ENCODE data around the gene DPYD.
A peak's percentile ranks its signal among the peaks of the same experiment; 100 is the strongest.

The DPYD gene

GRCh38 chr1:97170300-97170699 is 750.5 kb downstream of the DPYD start:
- DNase-seq, result no peak

- no peak for DNase-seq
These were observed 752.8 kb downstream of the DPYD start for GRCh38 chr1:97168056-97168455.

GRCh38 chr1:97167246-97167645 is 753.6 kb downstream of the DPYD start:
- DNase-seq, result no peak

GRCh38 chr1:97166626-97167025 is 754.2 kb downstream of the DPYD start:
- DNase-seq, result no peak

GRCh38 chr1:97164276-97164639 is 756.6 kb downstream of the DPYD start:
- no peak for DNase-seq

GRCh38 chr1:97163591-97164275 is 757.1 kb downstream of the DPYD start:
- no peak for DNase-seq

- DNase-seq, result no peak
These were observed 760.0 kb downstream of the DPYD start for GRCh38 chr1:97160818-97161217.

GRCh38 chr1:97159342-97159741 is 761.5 kb downstream of the DPYD start:
- no peak for DNase-seq

- DNase-seq, result no peak
These were observed 762.1 kb downstream of the DPYD start for GRCh38 chr1:97158691-97159096.

GRCh38 chr1:97157991-97158390 is 762.8 kb downstream of the DPYD start:
- DNase-seq, result no peak

GRCh38 chr1:97151651-97152050 is 769.2 kb downstream of the DPYD start:
- no peak for DNase-seq

GRCh38 chr1:97145321-97145956 is 775.4 kb downstream of the DPYD start:
- no peak for DNase-seq

GRCh38 chr1:97144527-97144926 is 776.3 kb downstream of the DPYD start:
- DNase-seq, result no peak

- DNase-seq, result no peak
These were observed 777.5 kb downstream of the DPYD start for GRCh38 chr1:97143236-97143882.

- DNase-seq, result no peak
These were observed 780.2 kb downstream of the DPYD start for GRCh38 chr1:97140611-97141010.

GRCh38 chr1:97139512-97139911 is 781.3 kb downstream of the DPYD start:
- DNase-seq, result no peak

- no peak for DNase-seq
These were observed 782.3 kb downstream of the DPYD start for GRCh38 chr1:97138515-97139032.

GRCh38 chr1:97137862-97138514 is 782.8 kb downstream of the DPYD start:
- peak; percentile 76 for DNase-seq

- DNase-seq, result no peak
These were observed 783.8 kb downstream of the DPYD start for GRCh38 chr1:97136996-97137395.

GRCh38 chr1:97135972-97136371 is 784.9 kb downstream of the DPYD start:
- no peak for DNase-seq

- DNase-seq, result no peak
These were observed 792.4 kb downstream of the DPYD start for GRCh38 chr1:97128426-97128825.

- DNase-seq, result no peak
These were observed 797.0 kb downstream of the DPYD start for GRCh38 chr1:97123717-97124431.

GRCh38 chr1:97120806-97121205 is 800.0 kb downstream of the DPYD start:
- DNase-seq, result no peak
